ENCODE data around the gene ALG8.

DNA sequence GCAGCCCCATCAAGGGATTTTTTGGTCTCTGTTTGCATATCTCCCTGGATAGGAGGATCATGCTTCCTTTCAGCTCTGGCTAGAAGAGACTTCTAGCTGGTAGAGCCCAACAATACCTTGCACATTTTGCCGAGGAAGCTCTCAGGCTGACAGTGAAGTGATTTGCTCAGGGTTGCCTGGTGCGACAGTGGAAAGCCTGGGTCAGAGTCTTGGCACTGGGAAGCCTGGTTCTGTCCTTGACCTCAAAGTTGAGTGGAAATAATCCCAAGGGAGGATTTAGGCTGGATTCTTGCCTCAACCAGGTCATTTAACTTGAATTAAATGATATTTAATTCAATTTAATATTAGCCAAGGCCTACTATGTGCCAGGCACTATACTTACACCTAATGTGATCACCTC, 24.4 kb upstream of the ALG8 start:
- TF ChIP-seq POLR2A (IDR thresholded peaks at IDR 0.05; ENCODE audit: low read depth, low read length) (no peak), POLR2AphosphoS5 (IDR thresholded peaks at IDR 0.05; ENCODE audit: low read depth, low read length) (no peak), TAF1 (IDR thresholded peaks at IDR 0.05; ENCODE audit: low read depth, low read length) (no peak), SPI1 (IDR thresholded peaks at IDR 0.05; ENCODE audit: low read depth, low read length) (no peak)
